GM10266 (cell line): ENCODE results near the gene PHACTR1.

ENCODE experiments used
- DNase-seq: peaks from one replicate; pipeline ENCODE4 v3.0.0; 2012; ENCODE audit errors: extremely low spot score
- CTCF ChIP-seq: IDR thresholded peaks from 2 replicates; pipeline ENCODE4 v1.5.1; 2012; ENCODE audit warnings: mild to moderate bottlenecking, low read depth; ENCODE audit not compliant: control insufficient read depth, insufficient read depth; ENCODE audit errors: missing control alignments

The PHACTR1 gene

GRCh38 chr6:13283331-13283730 is 566.8 kb downstream of the PHACTR1 start:
- TF ChIP-seq CTCF = no peak
- DNase-seq = no peak

- no peak for DNase-seq
- no peak for TF ChIP-seq CTCF
Measured at GRCh38 chr6:13284646-13285045, 568.1 kb downstream of the PHACTR1 start.

- TF ChIP-seq CTCF = no peak
- DNase-seq = no peak
Measured at GRCh38 chr6:13285705-13286104, 569.1 kb downstream of the PHACTR1 start.

- no peak for TF ChIP-seq CTCF
- DNase-seq = no peak
Measured at GRCh38 chr6:13286181-13286580, 569.6 kb downstream of the PHACTR1 start.

GRCh38 chr6:13287104-13287503 is 570.5 kb downstream of the PHACTR1 start:
- DNase-seq = no peak
- TF ChIP-seq CTCF = no peak

- TF ChIP-seq CTCF = no peak
- no peak for DNase-seq
Measured at GRCh38 chr6:13288481-13288880, 571.9 kb downstream of the PHACTR1 start.

GRCh38 chr6:13288969-13289391 is 572.4 kb downstream of the PHACTR1 start:
- no peak for TF ChIP-seq CTCF
- DNase-seq = no peak
